NOMO-1 (cell line): ENCODE measurements around the gene SYNGAP1.

Experiments
- DNase-seq, 2 experiments: peaks; one replicate each; lab custom pipeline; 2025; ENCODE audit not compliant: unreplicated experiment in 2 of 2; lab: John Stamatoyannopoulos, UW

The SYNGAP1 gene

DNA sequence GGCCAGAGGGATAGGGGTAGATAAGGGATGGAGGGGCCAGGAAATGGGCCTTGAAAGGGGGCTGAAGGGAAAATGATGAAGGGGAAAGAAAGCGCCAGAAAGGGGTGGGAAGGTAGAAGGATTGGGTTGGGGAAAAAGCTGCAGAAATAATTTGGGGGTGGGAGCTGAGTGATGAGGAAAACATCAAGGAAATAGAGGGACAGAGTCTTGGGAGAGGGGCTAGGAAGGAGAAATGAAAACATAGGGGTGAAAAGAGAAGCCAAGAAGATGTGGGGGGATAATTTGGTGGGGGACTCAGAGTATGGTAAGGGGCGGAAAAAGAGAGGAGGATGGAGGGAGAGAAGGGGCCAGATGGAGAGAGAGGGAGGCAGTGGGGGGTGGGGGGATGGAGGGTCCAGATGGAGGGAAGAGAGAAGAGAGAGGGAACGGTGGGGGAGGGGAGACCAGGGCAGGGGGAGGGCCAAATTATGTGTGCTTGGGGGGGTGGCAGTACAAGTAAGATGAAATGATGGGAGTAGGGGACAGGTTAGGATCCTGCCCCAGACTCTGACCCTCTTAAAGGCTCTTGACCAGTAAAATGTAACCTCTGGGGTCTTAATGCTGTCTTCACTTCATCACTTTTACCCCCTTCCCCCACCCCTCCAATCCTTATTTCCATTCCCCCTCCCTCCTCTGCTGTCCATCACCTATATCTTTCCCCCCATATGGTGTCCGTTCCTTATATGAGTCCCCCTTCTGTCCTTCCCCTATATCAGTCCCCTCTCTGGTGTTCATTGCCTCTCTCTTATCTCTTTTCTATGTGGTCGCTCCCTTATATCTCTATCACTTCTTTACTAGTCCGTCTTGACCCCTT is 852 bp downstream of the SYNGAP1 start:
- no peak for DNase-seq

DNA sequence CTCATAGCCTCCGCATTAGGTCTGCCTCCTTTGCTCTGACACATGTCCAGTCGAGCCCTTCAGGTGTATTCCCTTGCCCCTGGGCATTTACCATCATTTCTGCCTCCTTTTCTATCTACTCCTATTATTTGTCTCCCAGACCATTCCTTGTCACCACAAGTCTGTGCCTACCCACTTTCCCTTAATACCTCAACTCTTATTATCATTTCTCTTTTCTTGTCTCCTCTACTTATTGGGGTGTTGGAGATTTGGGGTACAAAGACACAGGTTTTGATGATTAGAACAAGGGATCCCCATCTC is 1.4 kb downstream of the SYNGAP1 start:
- no peak for DNase-seq

DNA sequence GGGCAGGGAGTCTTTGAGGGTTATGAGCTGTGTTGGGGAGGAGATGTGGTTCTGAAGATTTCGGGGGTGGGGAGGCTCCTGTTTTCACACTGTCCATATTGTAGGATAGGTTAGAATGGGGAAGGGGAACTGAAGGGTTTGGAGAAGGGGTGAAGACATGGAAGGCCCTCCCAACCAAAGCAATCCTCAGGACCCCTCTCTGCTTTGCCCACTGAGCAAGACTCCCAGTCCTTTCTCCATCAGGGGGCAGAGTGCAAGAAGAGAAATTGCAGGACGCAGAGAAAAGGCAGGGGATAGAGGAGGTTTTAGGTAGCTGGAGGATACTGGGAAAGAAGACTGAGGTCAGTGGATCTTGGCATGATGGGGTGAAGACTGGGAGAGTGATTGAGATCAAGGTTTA is 3.9 kb downstream of the SYNGAP1 start:
- no peak for DNase-seq

DNA sequence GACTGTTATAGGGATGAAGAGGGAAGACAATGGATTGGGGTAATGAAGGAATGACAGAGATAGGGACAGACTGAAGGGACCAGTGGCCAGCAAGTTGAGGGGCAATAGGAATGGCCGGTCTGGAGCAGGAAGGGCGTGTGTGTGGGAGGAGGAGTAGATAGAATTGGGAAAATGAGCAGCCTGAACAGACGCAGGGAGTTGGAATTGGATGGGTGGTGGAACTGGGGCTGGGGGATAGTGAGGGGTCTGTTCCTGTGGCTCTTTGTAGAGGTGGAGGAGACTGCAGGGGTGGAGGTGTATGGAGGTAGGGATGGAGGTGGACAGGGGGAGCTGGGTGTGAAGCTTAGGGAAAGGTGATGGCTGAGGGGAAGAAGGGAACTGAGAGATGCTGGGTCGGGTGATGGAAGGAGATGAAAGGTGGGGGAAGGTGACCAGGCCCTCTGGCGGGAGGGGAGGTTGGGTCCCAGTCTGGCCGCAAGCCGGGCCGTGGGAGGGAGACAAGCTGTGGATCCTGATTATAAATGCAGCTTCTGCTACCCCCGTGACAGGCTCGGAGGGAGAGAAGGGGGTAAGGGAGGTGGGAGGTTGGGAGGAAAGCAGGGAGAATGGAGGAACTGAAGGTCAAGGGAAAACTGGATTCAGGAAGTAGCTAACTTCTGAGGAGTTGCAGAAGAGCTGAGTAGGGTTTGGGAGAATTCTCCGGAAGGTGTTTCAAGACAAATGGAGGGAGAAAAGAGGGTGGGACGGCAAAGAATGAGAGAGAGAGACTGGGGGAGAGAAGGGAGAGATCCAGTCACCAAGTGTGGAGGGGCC is 5.2 kb downstream of the SYNGAP1 start:
- DNase-seq = no peak

DNA sequence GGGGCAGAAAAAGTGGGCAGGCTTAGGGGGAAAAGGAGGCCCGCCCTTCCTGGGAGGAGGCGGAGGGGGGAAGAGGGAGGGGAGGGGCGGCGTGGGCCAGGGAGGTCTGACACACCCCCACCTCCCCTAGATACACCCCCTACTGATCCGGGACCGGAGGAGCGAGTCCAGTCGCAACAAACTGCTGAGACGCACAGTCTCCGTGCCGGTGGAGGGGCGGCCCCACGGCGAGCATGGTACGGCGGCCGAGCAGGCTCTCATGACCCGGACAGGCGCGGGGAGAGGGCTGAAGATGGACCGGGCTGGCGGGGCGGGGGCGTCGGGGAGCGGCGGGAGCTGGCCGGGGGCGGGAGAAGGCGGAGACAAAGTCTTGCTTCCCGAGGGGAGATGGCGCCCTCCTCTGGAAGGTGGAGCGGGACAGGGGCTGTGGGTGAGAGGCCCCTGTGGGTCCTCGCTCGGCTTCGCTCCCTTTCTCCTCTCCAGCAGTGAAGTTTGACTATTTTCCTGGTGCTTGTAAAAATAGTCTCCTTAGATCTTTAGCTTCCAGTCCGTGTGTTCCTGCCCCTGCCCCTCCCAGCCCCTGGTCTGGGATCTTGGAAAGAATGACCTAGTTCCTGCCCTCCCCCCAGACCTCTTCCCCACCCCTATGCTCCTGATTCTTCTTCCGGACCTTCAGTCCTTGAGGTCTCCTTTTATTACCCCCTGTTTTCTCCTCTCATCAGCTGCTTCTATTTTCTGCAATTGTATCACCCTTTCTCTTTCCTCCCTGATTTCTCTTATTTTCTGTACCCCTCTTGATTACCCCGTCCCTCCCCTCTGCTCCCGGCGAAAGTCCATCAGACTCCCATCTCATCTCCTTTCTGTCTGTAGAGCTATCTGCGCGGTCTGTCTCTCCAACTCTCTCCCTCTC is 6.1 kb downstream of the SYNGAP1 start:
- DNase-seq = peak; percentile 73 to 79

DNA sequence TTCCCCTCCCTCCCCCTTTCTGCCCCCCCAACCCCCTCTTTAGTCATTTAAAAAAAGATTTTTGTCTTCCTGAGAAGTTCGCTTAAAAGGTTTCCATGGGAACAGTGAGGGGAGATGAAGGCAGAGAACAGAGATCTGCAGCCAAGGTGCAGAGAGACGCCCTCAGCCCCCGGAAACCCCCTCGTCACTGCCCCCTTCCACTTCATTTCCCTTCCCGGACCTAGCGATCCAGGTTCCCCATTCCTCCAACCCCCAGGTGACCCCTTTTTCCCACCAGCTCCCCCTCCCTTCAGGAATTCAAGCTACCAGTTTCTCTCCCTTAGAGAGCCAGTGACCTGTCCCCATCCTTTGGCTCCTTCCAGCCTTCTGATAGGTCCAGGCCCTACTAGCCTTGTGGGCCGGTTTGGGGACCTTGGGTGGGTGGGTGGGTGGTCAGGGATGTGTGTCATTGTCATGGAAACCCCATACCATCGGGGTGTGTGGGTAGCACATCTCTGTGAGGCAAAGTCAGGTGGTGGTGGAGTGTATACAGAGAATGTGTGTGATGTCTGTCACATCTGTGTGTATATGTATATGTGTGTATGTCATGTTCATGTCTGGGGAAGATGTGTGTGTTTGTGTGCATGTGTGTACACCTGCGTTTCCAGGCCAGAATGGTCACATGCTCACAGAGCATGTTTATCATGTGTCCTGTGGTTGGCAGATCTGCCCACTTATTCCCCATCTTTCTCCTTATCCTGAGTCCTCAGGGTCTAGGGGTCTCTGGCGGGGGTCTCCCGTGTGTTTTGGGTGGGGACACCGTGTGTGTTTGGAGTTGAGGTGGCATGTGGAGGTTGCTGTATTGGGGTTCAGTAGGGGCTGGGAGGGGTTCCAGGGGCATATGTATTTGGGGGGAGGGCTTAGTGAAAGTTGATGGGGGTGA is 7.0 kb downstream of the SYNGAP1 start:
- DNase-seq = no peak

DNA sequence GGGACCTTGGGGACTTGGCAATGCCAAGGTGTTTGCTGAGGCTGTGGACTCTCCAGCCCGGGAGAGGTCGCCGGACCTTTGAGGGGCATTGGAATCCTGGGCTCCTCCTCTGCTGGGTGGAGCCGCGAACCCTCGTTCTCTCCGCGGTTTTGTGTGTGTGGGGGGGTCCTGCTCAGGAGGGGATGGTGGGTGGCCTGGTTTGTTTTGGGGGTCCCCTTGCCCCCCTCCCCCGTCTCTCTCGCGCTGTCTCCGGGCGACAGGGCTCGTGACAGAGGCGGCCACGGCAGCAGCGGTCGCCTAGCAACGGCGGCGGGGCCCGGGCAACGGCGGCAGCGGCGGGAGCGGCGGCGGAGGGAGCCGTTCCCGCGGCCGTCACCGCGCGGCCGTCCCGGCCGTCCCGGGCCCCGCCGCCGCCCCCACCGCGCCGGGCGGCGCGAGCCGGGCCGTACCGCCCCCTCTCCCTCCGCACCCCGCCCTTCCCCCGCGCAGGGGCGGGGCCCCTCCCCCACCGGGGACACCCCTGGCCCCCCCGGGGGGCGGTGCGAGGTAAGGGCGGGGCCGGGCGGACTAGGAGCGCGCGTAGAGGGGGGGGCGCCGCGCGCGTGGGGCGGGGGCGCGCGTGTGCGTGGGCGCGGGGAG is 7.8 kb downstream of the SYNGAP1 start:
- peak; percentile 16 to 27 for DNase-seq

DNA sequence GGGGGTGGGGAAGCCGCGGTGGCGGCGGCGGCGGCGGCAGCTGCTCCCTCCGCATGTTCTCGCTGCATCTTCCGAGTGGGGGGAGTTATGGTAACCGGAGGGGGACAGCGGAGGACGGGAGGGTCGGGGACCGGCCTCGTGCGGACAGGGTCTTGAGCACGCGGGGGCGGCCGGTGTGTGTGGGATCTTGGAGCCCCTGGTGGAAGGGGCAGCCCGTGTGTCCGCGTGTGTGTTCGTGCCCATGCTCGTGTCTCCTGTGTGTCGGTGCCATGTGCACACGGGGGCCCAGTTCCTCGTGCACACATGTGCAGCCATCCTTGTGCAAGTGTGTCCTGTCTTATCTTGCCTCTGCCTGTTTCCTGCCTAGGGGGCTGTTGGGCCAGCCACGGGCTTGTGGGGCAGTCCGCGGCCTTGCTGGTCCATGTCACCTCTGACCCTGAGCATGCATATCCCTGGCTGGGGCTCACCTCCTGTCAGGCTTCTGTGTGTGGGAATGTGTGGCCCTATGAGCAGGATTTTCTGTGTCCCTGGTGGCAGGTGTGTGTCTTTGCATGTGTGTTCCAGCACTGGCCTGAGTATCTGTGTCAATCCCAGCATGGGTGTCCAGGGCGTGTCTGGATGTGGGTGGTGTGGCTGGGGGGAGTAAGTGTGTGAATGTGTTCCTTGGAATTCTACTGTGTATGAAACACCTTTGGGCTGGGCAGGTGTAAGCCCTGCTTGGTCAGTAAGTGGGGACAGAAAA is 8.5 kb downstream of the SYNGAP1 start:
- peak; percentile 19 to 31 for DNase-seq

DNA sequence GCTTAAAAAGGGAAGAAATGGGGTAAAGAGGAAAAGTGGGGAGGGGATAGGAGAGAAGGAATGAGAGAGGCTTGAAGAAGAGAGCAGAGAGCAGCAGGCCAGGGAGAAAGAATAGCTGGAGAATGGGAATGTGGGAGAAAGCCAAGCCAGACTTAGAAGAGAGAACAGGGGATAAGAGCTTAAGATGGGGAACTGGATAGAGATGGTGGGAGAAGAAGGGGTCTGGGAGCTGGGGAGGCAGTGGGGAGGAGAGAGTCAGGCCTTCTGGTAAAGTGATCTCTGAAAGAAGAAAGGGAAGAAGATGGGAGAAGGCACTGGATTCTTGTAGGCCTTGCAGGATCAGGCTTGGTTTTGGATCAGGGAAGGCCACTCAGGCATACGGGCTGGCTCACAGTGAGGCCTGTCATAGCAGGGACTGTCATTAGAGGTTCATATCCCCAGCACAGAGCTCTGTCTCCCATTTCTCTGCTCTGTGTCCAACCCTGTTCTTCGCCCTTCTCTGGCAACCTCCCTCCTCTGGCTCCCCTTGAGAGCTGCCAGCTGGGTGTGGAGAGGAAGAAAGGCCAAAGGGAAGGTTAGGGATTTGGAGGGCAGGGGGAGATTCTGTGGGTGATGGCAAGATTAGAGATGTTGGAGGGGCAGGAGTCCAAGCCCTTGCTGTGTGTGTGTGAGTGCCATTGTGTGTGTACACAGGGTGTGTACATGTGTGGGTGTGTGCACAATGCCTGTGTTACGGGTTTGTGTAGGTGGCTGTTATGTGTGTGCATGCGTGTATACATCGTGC is 9.3 kb downstream of the SYNGAP1 start:
- no peak for DNase-seq

DNA sequence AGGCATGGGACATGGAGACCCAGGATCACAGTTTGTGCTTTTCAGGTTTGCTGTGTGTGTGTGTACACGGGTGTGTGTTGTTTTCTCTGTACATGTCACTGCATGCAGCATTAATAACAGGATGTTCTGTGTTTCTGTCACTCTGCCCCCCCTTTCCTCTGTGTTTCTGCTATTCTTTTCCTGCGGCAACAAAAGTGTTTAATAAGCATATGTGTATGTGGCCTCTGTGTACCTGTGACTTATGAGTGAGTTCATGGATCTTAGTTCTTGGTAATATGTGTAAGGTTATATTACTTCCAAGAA is 9.8 kb downstream of the SYNGAP1 start:
- DNase-seq = no peak

DNA sequence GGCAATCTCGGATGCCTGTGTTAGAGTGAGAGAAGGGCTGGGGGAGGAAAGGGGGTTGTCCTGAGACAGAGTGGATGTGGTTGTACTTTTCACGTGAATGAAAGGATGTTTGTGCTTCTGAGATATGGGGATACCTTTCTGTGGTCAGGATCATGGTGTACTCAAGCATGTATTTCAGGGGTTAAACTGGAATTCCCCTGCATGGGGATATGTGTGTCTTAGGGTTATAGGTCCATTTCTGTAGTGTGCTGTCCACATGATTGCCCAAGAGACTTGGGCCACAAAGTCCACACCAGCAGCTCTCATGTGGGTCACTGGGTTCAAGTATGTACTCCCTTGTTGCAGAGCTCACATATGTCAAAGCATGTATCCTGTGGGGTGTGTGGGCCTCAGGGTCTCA is 10.5 kb downstream of the SYNGAP1 start:
- no peak for DNase-seq

DNA sequence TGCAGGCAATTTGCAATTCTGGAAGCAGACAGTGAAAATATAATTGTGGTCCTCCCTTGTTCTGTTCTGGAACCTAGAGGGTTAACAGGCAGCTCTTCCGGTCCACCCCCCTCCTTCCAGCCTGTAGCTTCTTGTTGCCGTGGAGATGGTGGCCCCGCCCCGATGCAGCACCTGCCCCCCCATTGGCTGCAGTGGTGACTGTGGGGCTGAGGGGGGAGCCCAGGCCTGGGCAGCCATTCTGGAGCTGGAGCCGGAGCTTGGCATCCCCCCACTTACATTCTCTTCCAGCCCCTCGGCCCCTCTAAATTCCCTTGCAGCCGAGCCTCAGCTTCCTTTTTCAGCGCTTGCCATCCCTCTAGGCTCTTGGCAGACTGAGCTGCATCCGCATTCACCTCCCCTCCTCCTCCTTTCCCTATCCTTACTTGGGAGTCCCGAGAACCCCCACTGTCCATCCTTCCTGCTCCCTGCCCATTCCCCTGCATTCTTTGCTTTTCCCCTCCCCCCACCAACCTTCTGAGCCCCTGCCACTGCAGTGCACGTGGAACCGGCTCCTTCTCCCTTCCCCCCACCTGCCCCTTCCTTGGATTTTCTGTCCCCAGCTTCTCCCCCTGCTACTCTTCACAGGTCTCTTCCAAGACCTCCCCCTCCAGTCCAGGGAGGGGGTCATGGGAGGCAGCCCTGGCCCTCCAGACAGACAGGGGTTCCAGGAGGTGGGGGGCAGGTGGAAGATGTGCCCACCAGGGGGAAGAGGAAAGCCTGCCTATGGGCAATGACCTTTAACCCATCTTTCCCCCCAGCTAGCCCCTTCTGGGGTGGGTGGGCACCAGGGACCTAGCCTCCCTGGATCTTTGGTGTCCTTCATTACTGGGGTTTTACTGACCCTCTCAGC is 11.4 kb downstream of the SYNGAP1 start:
- DNase-seq = peak; percentile 9 to 24

DNA sequence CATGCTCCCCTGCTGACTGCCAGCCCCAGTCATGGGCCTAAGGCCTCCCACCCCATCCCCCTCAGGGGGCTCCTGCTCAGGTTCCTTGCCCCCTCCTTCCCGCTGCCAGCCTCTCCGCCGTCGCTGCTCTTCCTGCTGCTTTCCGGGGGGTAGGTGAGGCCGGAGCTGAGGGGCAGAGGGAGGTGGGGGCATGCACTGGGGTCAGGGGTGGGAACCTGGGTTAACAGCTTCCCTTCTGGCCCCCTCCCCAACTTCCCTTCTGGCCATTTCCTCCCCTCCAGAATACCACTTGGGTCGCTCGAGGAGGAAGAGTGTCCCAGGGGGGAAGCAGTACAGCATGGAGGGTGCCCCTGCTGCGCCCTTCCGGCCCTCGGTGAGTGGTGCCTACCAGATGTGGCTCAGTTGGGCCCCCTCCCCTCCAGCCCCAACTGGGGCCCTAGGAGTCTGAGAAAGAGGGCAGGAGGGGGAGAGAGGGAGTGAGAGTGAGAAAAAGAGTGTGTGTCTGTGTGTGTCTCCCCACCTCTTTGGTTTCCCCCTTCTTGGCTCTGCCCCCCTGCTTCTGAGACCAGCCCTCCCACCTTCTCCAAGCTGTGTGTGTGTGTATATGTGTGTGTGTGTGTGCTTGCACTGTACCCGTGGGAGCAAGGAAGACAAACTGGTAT is 12.1 kb downstream of the SYNGAP1 start:
- DNase-seq = no peak

DNA sequence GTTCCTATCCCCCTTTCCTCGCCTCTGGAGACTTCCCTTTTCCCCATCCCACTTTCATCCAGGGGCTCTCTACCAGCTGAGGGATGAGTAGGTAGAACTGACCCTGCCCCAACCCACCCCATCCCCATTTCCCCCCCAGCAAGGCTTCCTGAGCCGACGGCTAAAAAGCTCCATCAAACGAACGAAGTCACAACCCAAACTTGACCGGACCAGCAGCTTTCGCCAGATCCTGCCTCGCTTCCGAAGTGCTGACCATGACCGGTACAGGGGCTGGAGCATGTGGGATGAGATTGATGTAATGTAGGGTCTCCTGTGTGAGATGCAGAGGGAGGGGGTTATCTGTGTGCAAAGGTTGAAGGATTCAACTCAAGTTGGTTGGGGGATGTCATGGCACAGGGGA is 12.7 kb downstream of the SYNGAP1 start:
- no peak for DNase-seq

DNA sequence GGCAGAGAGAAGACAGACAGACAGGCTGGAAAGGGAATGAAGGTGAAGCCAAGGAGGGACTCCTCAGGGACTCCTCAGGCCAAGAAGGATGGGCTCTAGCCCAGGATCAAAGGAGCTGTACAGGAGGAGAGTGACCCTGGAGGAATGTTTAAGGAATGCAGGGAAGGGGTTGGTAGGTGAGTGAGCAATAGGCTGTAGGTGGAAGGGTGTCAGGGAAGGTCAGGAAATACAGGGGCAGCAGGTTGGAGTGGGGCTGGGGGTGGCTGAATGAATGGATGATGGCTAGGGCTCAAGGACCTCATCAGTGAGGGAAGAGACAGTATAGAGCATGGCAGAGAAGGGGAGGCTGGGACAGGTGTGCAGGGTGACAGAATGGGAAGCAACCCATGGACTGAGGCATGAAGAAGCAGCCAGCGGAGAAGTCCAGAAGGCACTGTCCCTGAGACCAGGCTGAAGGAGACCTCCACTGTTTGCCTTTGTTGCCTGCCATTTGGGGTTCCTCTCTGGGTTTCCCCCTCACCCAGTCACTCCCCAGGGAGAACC is 13.2 kb downstream of the SYNGAP1 start:
- no peak for DNase-seq

DNA sequence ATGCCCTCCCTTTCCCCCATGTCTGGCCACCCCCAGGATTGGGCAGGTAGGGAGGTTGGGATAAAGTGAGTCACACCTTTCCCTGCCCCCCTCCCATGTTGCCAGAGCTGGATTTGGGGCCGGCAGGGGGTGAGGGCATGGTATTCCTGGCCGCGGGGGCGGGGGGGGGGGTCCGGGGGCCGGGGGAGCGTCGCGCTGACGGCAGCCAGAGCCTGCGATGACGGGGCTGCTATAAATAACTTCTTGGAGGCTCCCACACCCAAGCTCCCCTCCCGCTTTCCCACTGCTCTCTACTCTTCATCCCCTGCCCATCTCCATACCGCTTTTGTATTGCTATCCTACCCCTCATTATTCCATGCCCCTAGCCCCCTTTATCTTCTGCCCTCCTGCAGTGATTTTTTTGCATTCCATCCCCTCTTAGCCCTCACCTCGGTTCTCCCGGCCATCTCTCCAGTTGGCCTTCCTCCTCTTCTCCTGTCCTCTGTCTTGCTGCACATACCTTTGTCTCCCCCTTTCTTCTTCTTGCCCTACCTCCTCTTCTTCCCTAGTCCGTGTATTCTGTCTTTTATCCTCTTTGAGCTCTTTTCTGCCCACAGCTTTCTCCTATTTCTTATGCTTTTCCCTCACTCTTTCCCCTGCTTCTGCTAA is 13.8 kb downstream of the SYNGAP1 start:
- DNase-seq = no peak
